ENCODE results near the gene ZNF521. TPM values are rescaled to one million over a fixed set of nuclear protein-coding genes. Genes with fewer than 3 reads are reported as not detected.
A peak's percentile ranks its signal among the peaks of the same experiment; 100 is the strongest.

The ZNF521 gene
- total and polyA plus RNA-seq, 10 of the 15 experiments (the other 5 are each of a cell fraction or from before 2014, with no cell fraction given): 0.02 to 0.05 (median 0.04) TPM; not detected in 6

GRCh38 chr18:25141399-25141798 is 210.6 kb downstream of the ZNF521 start (continued):
- TF ChIP-seq CEBPZ (IDR thresholded peaks at IDR 0.05; ENCODE audit: low read depth, low read length) (no peak), SREBF2 (IDR thresholded peaks at IDR 0.05; ENCODE audit: low read length) (no peak), CHD1 (IDR thresholded peaks at IDR 0.05; ENCODE audit: low read depth, low read length) (no peak)

- no peaks in the 10 kb centered on the region for H3K4me1 ChIP-seq (ENCODE audit: control insufficient read depth, insufficient read depth, low read length)
- SMC1A ChIA-PET (ENCODE audit: uncharacterized antibody, unreplicated experiment): interaction anchor here (0.6 kb wide), 1 partner anchor 1655 kb away, joined by 3 read pairs; no protein-coding TSS in a partner anchor
- intact Hi-C loops (cut with micrococcal nuclease; ENCODE audit: unreplicated experiment) (no loop called here), in situ Hi-C loops (cut with MboI) (no loop called here)
- POLR2A ChIA-PET: no interaction called here
- H2AFZ ChIP-seq (ENCODE audit: control insufficient read depth, low read depth, low read length): peak overlapping the region; percentile 15; the same call in 1 of the 2 replicates
- no peak overlapping the region for H3K9ac ChIP-seq (ENCODE audit: control insufficient read depth, insufficient read depth, low read length)
- no peak overlapping the region for H3K27ac ChIP-seq (ENCODE audit: control insufficient read depth, insufficient read depth)
- BruUV-seq (replicated peaks): no TSS peak
- CTCF ChIA-PET: interaction anchor here (1.1 kb wide), 1 partner anchor 31 kb away, joined by 3 read pairs; no protein-coding TSS in a partner anchor
- peak overlapping the region; percentile 35; the same call in 1 of the 2 replicates for H3K4me2 ChIP-seq (ENCODE audit: control insufficient read depth, insufficient read depth)
- RAD21 ChIA-PET (ENCODE audit: unreplicated experiment): no interaction called here
- DNase-seq (ENCODE audit: low read depth, low spot score) (no peak), ATAC-seq (peak; percentile 50), FAIRE-seq (no peak)
- 17% methylated on average over 4 of the region's 4 CpGs for WGBS (ENCODE audit: insufficient coverage, insufficient replicate concordance, low lambda C conversion rate, missing lambda C conversion rate)
- H3K9me3 ChIP-seq (replicated peaks; ENCODE audit: control insufficient read depth, insufficient read depth, low read length): no peaks in the 10 kb centered on the region
- TF ChIP-seq MXI1 (IDR thresholded peaks at IDR 0.05; ENCODE audit: low read depth, low read length): no peak
- TF ChIP-seq SPI1 (IDR thresholded peaks at IDR 0.05; ENCODE audit: borderline replicate concordance, insufficient read depth, low read depth, low read length): no peak
- no peak for TF ChIP-seq RELA (IDR thresholded peaks at IDR 0.05; ENCODE audit: borderline replicate concordance, partially characterized antibody)
- TF ChIP-seq ZNF207 (IDR thresholded peaks at IDR 0.05; ENCODE audit: borderline replicate concordance): no peak
- no peak for TF ChIP-seq RFX5 (IDR thresholded peaks at IDR 0.05; ENCODE audit: low read depth, low read length)
- no peak for TF ChIP-seq ZNF384 (IDR thresholded peaks at IDR 0.05; ENCODE audit: borderline replicate concordance, low read depth, low read length)
- no peak for TF ChIP-seq NBN (IDR thresholded peaks at IDR 0.05)
- TF ChIP-seq YBX1 (IDR thresholded peaks at IDR 0.05): no peak
- no peak for TF ChIP-seq IKZF1 (conservative IDR thresholded peaks at IDR 0.05)
- H4K20me1 ChIP-seq (ENCODE audit: control insufficient read depth, insufficient read depth): no peaks in the 10 kb centered on the region
- H3K27me3 ChIP-seq (replicated peaks in 1 of 2; ENCODE audit: control insufficient read depth in 2 of 2, insufficient read depth in 2 of 2, low read length in 1 of 2): no peaks in the 10 kb centered on the region
- no peak overlapping the region for H3K4me3 ChIP-seq
- H3K36me3 ChIP-seq (ENCODE audit: control insufficient read depth in 2 of 2, insufficient read depth in 2 of 2, low read length in 1 of 2): no peaks in the 10 kb centered on the region
- H3K79me2 ChIP-seq (ENCODE audit: control insufficient read depth, insufficient read depth, low read length): no peaks in the 10 kb centered on the region
Measured at GRCh38 chr18:25140962-25141308, 211.0 kb downstream of the ZNF521 start.
